HepG2 (cell line): ENCODE results near the gene RLF.

Experiments used
- CTCF ChIP-seq: sonication (generic); formaldehyde crosslinking; IDR thresholded peaks from 2 replicates; pipeline ENCODE4 v1.5.0; 2020; ENCODE audit warnings: mild to moderate bottlenecking, missing genetic modification reagents, moderate library complexity
- E2F5 ChIP-seq: sonication (generic); formaldehyde crosslinking; conservative IDR thresholded peaks from 2 replicates; pipeline ENCODE4 v1.4.0; 2020; ENCODE audit warnings: missing genetic modification reagents
- IRF2 ChIP-seq: IDR thresholded peaks from 2 replicates; pipeline ENCODE4 v1.6.1; 2018; ENCODE audit warnings: missing genetic modification reagents, missing compliant biosample characterization
- MIER2 ChIP-seq: IDR thresholded peaks from 2 replicates; pipeline ENCODE4 v1.6.1; 2016; ENCODE audit warnings: missing biosample characterization, missing genetic modification reagents
- PBX3 ChIP-seq: sonication (generic); formaldehyde crosslinking; IDR thresholded peaks from 2 replicates; pipeline ENCODE4 v1.8.1; 2023; ENCODE audit warnings: missing genetic modification reagents, inconsistent platforms, borderline replicate concordance
- TBL1XR1 ChIP-seq: fragments of 150-350 bp; IDR thresholded peaks from 2 replicates; pipeline ENCODE4 v1.6.1; 2014; ENCODE audit warnings: borderline replicate concordance, low read length; ENCODE audit not compliant: partially characterized antibody
- ZMAT3 ChIP-seq: sonication (generic); formaldehyde crosslinking; conservative IDR thresholded peaks from 2 replicates; pipeline ENCODE4 v1.7.0; 2021; ENCODE audit warnings: missing genetic modification reagents
- TF ChIP-seq, protein P1 (sequence below): sonication (generic); formaldehyde crosslinking; IDR thresholded peaks from 2 replicates; pipeline ENCODE4 v1.5.0; 2020; ENCODE audit warnings: mild to moderate bottlenecking, missing genetic modification reagents

DNA sequence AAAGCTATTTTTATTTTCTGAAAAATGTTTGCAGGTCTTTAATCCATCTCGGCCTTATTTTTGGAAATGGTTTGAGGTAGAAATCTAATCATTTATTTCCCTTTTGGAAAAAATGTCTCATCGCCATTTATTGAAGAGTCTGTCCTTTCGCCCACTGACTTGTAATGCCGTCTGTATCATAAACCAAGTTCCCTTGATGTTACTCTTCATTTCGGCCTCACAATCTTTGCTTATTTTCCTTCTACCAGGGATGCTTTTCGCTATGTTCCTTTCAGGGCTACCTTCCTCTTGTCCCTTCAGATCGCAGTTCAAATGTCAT, 422 bp upstream of the RLF start:
- no peak for TF ChIP-seq PBX3
- no peak for TF ChIP-seq IRF2 (CRISPR knock-in tag)
- TF ChIP-seq ZMAT3 (CRISPR knock-in tag): no peak
- TF ChIP-seq, protein P1, sequence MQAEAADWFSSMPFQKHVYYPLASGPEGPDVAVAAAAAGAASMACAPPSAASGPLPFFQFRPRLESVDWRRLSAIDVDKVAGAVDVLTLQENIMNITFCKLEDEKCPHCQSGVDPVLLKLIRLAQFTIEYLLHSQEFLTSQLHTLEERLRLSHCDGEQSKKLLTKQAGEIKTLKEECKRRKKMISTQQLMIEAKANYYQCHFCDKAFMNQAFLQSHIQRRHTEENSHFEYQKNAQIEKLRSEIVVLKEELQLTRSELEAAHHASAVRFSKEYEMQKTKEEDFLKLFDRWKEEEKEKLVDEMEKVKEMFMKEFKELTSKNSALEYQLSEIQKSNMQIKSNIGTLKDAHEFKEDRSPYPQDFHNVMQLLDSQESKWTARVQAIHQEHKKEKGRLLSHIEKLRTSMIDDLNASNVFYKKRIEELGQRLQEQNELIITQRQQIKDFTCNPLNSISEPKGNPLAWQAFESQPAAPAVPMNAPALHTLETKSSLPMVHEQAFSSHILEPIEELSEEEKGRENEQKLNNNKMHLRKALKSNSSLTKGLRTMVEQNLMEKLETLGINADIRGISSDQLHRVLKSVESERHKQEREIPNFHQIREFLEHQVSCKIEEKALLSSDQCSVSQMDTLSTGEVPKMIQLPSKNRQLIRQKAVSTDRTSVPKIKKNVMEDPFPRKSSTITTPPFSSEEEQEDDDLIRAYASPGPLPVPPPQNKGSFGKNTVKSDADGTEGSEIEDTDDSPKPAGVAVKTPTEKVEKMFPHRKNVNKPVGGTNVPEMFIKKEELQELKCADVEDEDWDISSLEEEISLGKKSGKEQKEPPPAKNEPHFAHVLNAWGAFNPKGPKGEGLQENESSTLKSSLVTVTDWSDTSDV (CRISPR knock-in tag): no peak
- TF ChIP-seq CTCF (CRISPR knock-in tag): no peak
- TF ChIP-seq MIER2: no peak
- no peak for TF ChIP-seq E2F5 (CRISPR knock-in tag)
- no peak for TF ChIP-seq TBL1XR1
